ENCODE measurements around the gene HPN. TPM values are rescaled to one million over a fixed set of nuclear protein-coding genes. Genes with fewer than 3 reads are reported as not detected.

Gene HPN
- total and polyA plus RNA-seq, 2 of the 13 experiments (the other 11 are each of a cell fraction or from before 2014, with no cell fraction given): 46.7 to 261 TPM

GRCh38 chr19:35042954-35043604 is 1.6 kb downstream of the HPN start:
- Histone ChIP-seq H3K4me1 (ENCODE audit: insufficient read depth, low read length) (peaks cover 75% of the 10 kb centered on the region), H3K4me2 (ENCODE audit: low read depth, low read length) (peak overlapping the region; percentile 92), H3K4me3 (replicated peaks in 1 of 3; ENCODE audit: insufficient read depth in 1 of 3, low read depth in 2 of 3, low read length in 3 of 3) (peak overlapping the region; percentile 54 to 84 (median 73)), H3K79me2 (ENCODE audit: insufficient read depth, low read length) (peaks cover 53% of the 10 kb centered on the region), H3K36me3 (replicated peaks in 1 of 2; ENCODE audit: control insufficient read depth in 1 of 2, insufficient read depth in 2 of 2, low read length in 2 of 2) (peaks cover 8 to 17% of the 10 kb centered on the region in 2 experiments), H3K27ac (ENCODE audit: extremely low read length, insufficient read depth, low read length) (peak overlapping the region; percentile 99), H4K20me1 (ENCODE audit: insufficient read depth, low read length) (peaks cover 50% of the 10 kb centered on the region), H3K9me3 (ENCODE audit: low read length) (no peaks in the 10 kb centered on the region), H2AFZ (ENCODE audit: low read length) (no peak overlapping the region), H3K9ac (ENCODE audit: insufficient read depth, low read depth, low read length) (peak overlapping the region; percentile 85), H3K27me3 (ENCODE audit: control insufficient read depth in 1 of 2, insufficient read depth in 2 of 2, low read length in 2 of 2) (no peaks in the 10 kb centered on the region)
- no TSS peak for BruUV-seq (replicated peaks)
- ChIA-PET CTCF (ENCODE audit: low intra/inter-chr PET ratio, low total read pairs) (interaction anchor here (1.2 to 3.0 kb wide), 2 partner anchors 31 to 70 kb away, joined by 4 to 15 read pairs; no protein-coding TSS in a partner anchor), POLR2A (interaction anchor here (0.9 to 3.8 kb wide), 9 partner anchors 10 to 48 kb away, joined by 3 to 15 read pairs (median 8); partner anchors contain the start of gene GRAMD1A)
- in situ Hi-C loops (cut with HindIII; ENCODE audit: extremely low pct_ligation_motif_present, low pct_unique_long_range_greater_than_20kb) (no loop called here), intact Hi-C loops (cut with micrococcal nuclease; ENCODE audit: unreplicated experiment) (loop anchor here (2.0 to 5.0 kb wide), 2 partner anchors 46 to 58 kb away; no protein-coding TSS in a partner anchor)
- ATAC-seq (no peak), FAIRE-seq (no peak), DNase-seq (ENCODE audit: low spot score) (peak; percentile 43)
- 46% methylated on average over 12 of the region's 14 CpGs for WGBS (ENCODE audit: low lambda C conversion rate)
- peak; percentile 47; the same call in 1 of the 2 replicates for TF ChIP-seq HNF4G (IDR thresholded peaks at IDR 0.05; ENCODE audit: borderline replicate concordance, low read depth, low read length)
- no peak; the same call in 1 of the 2 replicates for TF ChIP-seq HNF4G (CRISPR knock-in tag; IDR thresholded peaks at IDR 0.05; ENCODE audit: borderline replicate concordance, low read depth)
- TF ChIP-seq, protein P1, sequence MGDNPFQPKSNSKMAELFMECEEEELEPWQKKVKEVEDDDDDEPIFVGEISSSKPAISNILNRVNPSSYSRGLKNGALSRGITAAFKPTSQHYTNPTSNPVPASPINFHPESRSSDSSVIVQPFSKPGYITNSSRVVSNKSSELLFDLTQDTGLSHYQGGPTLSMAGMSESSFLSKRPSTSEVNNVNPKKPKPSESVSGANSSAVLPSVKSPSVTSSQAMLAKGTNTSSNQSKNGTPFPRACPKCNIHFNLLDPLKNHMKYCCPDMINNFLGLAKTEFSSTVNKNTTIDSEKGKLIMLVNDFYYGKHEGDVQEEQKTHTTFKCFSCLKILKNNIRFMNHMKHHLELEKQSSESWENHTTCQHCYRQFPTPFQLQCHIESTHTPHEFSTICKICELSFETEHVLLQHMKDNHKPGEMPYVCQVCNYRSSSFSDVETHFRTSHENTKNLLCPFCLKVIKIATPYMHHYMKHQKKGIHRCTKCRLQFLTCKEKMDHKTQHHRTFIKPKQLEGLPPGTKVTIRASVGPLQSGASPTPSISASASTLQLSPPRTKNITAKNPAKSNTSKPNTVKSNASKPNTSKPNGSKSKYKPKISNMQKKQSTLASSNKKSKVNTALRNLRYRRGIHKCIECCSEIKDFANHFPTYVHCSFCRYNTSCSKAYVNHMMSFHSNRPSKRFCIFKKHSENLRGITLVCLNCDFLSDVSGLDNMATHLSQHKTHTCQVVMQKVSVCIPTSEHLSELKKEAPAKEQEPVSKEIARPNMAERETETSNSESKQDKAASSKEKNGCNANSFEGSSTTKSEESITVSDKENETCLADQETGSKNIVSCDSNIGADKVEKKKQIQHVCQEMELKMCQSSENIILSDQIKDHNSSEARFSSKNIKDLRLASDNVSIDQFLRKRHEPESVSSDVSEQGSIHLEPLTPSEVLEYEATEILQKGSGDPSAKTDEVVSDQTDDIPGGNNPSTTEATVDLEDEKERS (CRISPR knock-in tag; IDR thresholded peaks at IDR 0.05): peak; percentile 54; the same call in 1 of the 2 replicates
- TF ChIP-seq AGO2 (optimal IDR thresholded peaks at IDR 0.05; ENCODE audit: low read depth, low read length): peak; percentile 8
- TF ChIP-seq ZBTB20 (CRISPR knock-in tag; IDR thresholded peaks at IDR 0.05; ENCODE audit: borderline replicate concordance, low read depth): peak; percentile 42; the same call in 1 of the 2 replicates
- TF ChIP-seq POLR2AphosphoS5 (IDR thresholded peaks at IDR 0.05; ENCODE audit: low read depth, low read length): peak; percentile 31; the same call in 1 of the 2 replicates
- peak; percentile 29; the same call in 1 of the 2 replicates for TF ChIP-seq GATAD1 (CRISPR knock-in tag; IDR thresholded peaks at IDR 0.05)
- TF ChIP-seq ZSCAN9 (CRISPR knock-in tag; IDR thresholded peaks at IDR 0.05; ENCODE audit: borderline replicate concordance): no peak
- TF ChIP-seq MED1 (CRISPR knock-in tag; IDR thresholded peaks at IDR 0.05): 0 out of 2 replicates have a peak, but pooled peaks have one; percentile 19
- 0 out of 2 replicates have a peak, but pooled peaks have one; percentile 16 for TF ChIP-seq ZNF891 (CRISPR knock-in tag; IDR thresholded peaks at IDR 0.05)
- TF ChIP-seq, protein P2, sequence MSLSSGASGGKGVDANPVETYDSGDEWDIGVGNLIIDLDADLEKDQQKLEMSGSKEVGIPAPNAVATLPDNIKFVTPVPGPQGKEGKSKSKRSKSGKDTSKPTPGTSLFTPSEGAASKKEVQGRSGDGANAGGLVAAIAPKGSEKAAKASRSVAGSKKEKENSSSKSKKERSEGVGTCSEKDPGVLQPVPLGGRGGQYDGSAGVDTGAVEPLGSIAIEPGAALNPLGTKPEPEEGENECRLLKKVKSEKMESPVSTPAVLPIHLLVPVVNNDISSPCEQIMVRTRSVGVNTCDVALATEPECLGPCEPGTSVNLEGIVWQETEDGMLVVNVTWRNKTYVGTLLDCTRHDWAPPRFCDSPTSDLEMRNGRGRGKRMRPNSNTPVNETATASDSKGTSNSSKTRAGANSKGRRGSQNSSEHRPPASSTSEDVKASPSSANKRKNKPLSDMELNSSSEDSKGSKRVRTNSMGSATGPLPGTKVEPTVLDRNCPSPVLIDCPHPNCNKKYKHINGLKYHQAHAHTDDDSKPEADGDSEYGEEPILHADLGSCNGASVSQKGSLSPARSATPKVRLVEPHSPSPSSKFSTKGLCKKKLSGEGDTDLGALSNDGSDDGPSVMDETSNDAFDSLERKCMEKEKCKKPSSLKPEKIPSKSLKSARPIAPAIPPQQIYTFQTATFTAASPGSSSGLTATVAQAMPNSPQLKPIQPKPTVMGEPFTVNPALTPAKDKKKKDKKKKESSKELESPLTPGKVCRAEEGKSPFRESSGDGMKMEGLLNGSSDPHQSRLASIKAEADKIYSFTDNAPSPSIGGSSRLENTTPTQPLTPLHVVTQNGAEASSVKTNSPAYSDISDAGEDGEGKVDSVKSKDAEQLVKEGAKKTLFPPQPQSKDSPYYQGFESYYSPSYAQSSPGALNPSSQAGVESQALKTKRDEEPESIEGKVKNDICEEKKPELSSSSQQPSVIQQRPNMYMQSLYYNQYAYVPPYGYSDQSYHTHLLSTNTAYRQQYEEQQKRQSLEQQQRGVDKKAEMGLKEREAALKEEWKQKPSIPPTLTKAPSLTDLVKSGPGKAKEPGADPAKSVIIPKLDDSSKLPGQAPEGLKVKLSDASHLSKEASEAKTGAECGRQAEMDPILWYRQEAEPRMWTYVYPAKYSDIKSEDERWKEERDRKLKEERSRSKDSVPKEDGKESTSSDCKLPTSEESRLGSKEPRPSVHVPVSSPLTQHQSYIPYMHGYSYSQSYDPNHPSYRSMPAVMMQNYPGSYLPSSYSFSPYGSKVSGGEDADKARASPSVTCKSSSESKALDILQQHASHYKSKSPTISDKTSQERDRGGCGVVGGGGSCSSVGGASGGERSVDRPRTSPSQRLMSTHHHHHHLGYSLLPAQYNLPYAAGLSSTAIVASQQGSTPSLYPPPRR (CRISPR knock-in tag; IDR thresholded peaks at IDR 0.05; ENCODE audit: borderline replicate concordance): peak; percentile 28; the same call in 1 of the 2 replicates
